Panc1 (cell line): ENCODE data around the gene CORO2B. TPM values are rescaled to one million over a fixed set of nuclear protein-coding genes. Genes with fewer than 3 reads are reported as not detected.

Experiments
- ATAC-seq: fragments of 200-7000 bp; cut with Tn5 transposase; 2 replicates; pipeline ENCODE4 v1.9.1; 2020; ENCODE audit warnings: mild to moderate bottlenecking, moderate library complexity
- BruUV-seq: library from RNA; stranded (reverse); fragments of 400-500 nt; replicated peaks from 2 replicates; lab custom pipeline; 2021; lab: Mats Ljungman, UMichigan
- CTCF ChIA-PET: fragments of 300-600 bp; sonication (Branson Sonifier 250); formaldehyde crosslinking; loops from one replicate; lab custom pipeline; 2022; ENCODE audit warnings: antibody characterized with exemption; lab: Charles Lee
- POLR2A ChIA-PET: fragments of 300-600 bp; sonication (Branson Sonifier 250); formaldehyde crosslinking; loops from one replicate; lab custom pipeline; 2022; ENCODE audit warnings: antibody characterized with exemption; lab: Charles Lee
- DNase-seq: peaks from one replicate; pipeline ENCODE4 v3.0.0-alpha.2; 2010; ENCODE audit warnings: low read depth, low spot score
- H3K27ac ChIP-seq: 2 replicates; pipeline ENCODE4 v1.5.1; 2011; ENCODE audit warnings: mild to moderate bottlenecking, low read length, inconsistent platforms
- H3K27me3 ChIP-seq: fragments of 200-500 bp; sonication (Bioruptor generic); 2 replicates; pipeline ENCODE4 v1.6.0; 2014; ENCODE audit warnings: low read length, inconsistent platforms; ENCODE audit not compliant: control insufficient read depth, insufficient read depth
- H3K36me3 ChIP-seq: fragments of 200-500 bp; sonication (Bioruptor generic); 2 replicates; pipeline ENCODE4 v1.5.1; 2014; ENCODE audit warnings: inconsistent platforms, mild to moderate bottlenecking, low read length, moderate library complexity; ENCODE audit not compliant: control insufficient read depth, insufficient read depth
- H3K4me1 ChIP-seq: 2 replicates; pipeline ENCODE4 v1.5.1; 2011; ENCODE audit warnings: inconsistent platforms, mild to moderate bottlenecking, low read length, moderate library complexity; ENCODE audit not compliant: control insufficient read depth, insufficient read depth
- H3K4me3 ChIP-seq, 2 experiments: 2 replicates each; pipeline ENCODE4 v1.5.1; 2011 to 2012; ENCODE audit warnings: low read depth in 2 of 2, low read length in 2 of 2, mild to moderate bottlenecking in 2 of 2, inconsistent platforms in 1 of 2, moderate library complexity in 1 of 2
- H3K9me3 ChIP-seq: fragments of 200-500 bp; sonication (Bioruptor generic); 2 replicates; pipeline ENCODE4 v1.5.1; 2014; ENCODE audit warnings: low read depth, mild to moderate bottlenecking, inconsistent platforms, low read length, moderate library complexity; ENCODE audit not compliant: control insufficient read depth, insufficient read depth
- POLR2AphosphoS5 ChIP-seq: IDR thresholded peaks from 2 replicates; pipeline ENCODE4 v1.6.1; 2012; ENCODE audit warnings: mild to moderate bottlenecking, low read depth, low read length, moderate library complexity
- SIN3A ChIP-seq: IDR thresholded peaks from 2 replicates; pipeline ENCODE4 v1.6.1; 2012; ENCODE audit warnings: low read depth, mild to moderate bottlenecking, low read length, moderate library complexity, borderline replicate concordance; ENCODE audit not compliant: insufficient read depth
- TCF7L2 ChIP-seq: IDR thresholded peaks from 2 replicates; pipeline ENCODE4 v1.6.1; 2011; ENCODE audit warnings: mild to moderate bottlenecking, low read depth, low read length, inconsistent platforms
- in situ Hi-C: cut with HindIII; loops from 2 replicates; pipeline ENCODE4 v1.10.0; 2016; ENCODE audit warnings: low sequenced_read_pairs, low pct_unique_long_range_greater_than_20kb
- intact Hi-C: fragments of 100-400 bp; cut with micrococcal nuclease; formaldehyde crosslinking; loops from one replicate; pipeline ENCODE4 v1.10.0; 2022; ENCODE audit not compliant: unreplicated experiment
- total RNA-seq: library from RNA; stranded (reverse); gene quantifications from one replicate; pipeline ENCODE4 v1.2.1, GENCODE V29; 2021; ENCODE audit not compliant: unreplicated experiment
- TF ChIP-seq, protein P1 (sequence below), 2 experiments: IDR thresholded peaks; 2 replicates each; pipeline ENCODE4 v1.6.1; 2011 to 2012; ENCODE audit warnings: low read depth in 2 of 2, control low read depth in 1 of 2, low read length in 1 of 2, mild to moderate bottlenecking in 1 of 2, moderate library complexity in 1 of 2; ENCODE audit not compliant: insufficient read depth in 1 of 2
- TF ChIP-seq, protein P2 (sequence below): fragments of 450-650 bp; IDR thresholded peaks from 2 replicates; pipeline ENCODE4 v1.5.1; 2017; ENCODE audit warnings: mild to moderate bottlenecking

The CORO2B gene
- total RNA-seq, 1 experiment from 2014 or later, result 0.36 TPM

DNA sequence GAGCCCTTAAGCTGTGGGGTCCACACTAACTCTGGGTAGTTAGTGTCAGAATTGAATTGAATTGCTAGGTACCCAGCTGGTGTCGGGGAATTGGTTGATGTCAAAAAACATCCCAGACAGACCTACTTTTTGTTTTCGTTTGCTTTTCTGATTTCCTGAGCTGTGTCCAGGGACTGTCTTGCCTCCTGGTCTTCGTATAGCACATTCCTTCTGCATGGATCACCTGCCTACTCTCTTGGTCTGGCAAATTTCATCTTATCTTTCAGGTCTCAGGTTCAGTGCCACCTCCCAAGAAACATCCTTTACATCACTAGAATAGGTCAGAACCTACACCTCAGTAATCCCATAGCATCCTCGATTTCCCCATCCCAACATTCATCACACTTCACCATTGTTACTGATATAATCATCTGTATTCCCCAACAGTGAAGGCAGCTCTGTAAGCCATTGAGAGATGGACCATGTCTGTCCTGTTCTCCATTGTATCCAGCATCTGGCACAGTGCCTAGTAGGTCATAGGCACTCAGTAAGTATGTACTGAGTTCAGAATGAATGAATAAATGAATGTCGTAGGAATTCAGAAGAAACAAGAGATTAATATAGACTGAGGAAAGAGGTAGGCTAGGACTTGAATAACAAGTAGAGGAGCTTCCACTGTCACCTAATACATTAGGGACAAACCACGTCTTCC lies 160.7 kb downstream of the CORO2B start:
- ATAC-seq, result no peak
- H3K27me3 ChIP-seq, result no peaks in the 10 kb centered on the region
- DNase-seq, result no peak
- POLR2A ChIA-PET, result no interaction called here
- in situ Hi-C loops (no loop called here), intact Hi-C loops (no loop called here)
- no peaks in the 10 kb centered on the region for H3K4me1 ChIP-seq
- BruUV-seq, result no TSS peak
- H3K36me3 ChIP-seq, result no peaks in the 10 kb centered on the region
- CTCF ChIA-PET, result interaction anchor here (0.5 kb wide), 1 partner anchor 137 kb away, joined by 6 read pairs; no protein-coding TSS in a partner anchor
- TF ChIP-seq, protein P1, sequence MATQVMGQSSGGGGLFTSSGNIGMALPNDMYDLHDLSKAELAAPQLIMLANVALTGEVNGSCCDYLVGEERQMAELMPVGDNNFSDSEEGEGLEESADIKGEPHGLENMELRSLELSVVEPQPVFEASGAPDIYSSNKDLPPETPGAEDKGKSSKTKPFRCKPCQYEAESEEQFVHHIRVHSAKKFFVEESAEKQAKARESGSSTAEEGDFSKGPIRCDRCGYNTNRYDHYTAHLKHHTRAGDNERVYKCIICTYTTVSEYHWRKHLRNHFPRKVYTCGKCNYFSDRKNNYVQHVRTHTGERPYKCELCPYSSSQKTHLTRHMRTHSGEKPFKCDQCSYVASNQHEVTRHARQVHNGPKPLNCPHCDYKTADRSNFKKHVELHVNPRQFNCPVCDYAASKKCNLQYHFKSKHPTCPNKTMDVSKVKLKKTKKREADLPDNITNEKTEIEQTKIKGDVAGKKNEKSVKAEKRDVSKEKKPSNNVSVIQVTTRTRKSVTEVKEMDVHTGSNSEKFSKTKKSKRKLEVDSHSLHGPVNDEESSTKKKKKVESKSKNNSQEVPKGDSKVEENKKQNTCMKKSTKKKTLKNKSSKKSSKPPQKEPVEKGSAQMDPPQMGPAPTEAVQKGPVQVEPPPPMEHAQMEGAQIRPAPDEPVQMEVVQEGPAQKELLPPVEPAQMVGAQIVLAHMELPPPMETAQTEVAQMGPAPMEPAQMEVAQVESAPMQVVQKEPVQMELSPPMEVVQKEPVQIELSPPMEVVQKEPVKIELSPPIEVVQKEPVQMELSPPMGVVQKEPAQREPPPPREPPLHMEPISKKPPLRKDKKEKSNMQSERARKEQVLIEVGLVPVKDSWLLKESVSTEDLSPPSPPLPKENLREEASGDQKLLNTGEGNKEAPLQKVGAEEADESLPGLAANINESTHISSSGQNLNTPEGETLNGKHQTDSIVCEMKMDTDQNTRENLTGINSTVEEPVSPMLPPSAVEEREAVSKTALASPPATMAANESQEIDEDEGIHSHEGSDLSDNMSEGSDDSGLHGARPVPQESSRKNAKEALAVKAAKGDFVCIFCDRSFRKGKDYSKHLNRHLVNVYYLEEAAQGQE (IDR thresholded peaks at IDR 0.05; ENCODE audit: insufficient read depth in 1 of 2, low read depth in 2 of 2, low read length in 1 of 2), result no peak
- TF ChIP-seq POLR2AphosphoS5 (no peak), SIN3A (no peak), TCF7L2 (no peak)
- TF ChIP-seq, protein P2, sequence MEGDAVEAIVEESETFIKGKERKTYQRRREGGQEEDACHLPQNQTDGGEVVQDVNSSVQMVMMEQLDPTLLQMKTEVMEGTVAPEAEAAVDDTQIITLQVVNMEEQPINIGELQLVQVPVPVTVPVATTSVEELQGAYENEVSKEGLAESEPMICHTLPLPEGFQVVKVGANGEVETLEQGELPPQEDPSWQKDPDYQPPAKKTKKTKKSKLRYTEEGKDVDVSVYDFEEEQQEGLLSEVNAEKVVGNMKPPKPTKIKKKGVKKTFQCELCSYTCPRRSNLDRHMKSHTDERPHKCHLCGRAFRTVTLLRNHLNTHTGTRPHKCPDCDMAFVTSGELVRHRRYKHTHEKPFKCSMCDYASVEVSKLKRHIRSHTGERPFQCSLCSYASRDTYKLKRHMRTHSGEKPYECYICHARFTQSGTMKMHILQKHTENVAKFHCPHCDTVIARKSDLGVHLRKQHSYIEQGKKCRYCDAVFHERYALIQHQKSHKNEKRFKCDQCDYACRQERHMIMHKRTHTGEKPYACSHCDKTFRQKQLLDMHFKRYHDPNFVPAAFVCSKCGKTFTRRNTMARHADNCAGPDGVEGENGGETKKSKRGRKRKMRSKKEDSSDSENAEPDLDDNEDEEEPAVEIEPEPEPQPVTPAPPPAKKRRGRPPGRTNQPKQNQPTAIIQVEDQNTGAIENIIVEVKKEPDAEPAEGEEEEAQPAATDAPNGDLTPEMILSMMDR, result no peak
- H3K9me3 ChIP-seq, result no peaks in the 10 kb centered on the region
- H3K4me3 ChIP-seq, result no peak overlapping the region
- no peak overlapping the region for H3K27ac ChIP-seq

DNA sequence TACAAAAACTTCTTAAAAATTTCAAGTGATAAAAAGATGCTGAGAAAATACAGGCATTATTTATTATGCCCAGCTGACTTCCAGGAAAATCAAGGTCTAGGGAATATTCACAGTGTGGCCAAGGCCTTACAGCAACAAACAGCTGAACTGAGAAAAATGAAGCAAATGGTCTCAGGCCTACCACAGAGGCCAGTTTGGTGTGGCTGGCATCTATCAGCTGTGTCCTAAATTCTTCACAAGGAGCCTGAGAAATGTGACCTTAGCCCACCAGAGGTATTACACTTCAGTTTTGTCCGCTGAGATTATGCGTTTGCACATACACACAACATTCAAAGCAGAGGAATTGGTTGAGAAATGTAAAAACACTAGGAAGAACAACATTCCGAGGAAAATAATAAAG lies 164.5 kb downstream of the CORO2B start:
- in situ Hi-C loops, result no loop called here
- intact Hi-C loops, result no loop called here
- Histone ChIP-seq H3K36me3 (no peaks in the 10 kb centered on the region), H3K27ac (no peak overlapping the region), H3K4me1 (no peaks in the 10 kb centered on the region), H3K4me3 (no peak overlapping the region), H3K27me3 (no peaks in the 10 kb centered on the region), H3K9me3 (no peaks in the 10 kb centered on the region)
- ChIA-PET CTCF (no interaction called here), POLR2A (no interaction called here)
- no peak for ATAC-seq
- BruUV-seq, result no TSS peak
- TF ChIP-seq, protein P2, result no peak
- TF ChIP-seq POLR2AphosphoS5 (no peak), SIN3A (no peak), TCF7L2 (no peak)
- TF ChIP-seq, protein P1 (IDR thresholded peaks at IDR 0.05; ENCODE audit: insufficient read depth in 1 of 2, low read depth in 2 of 2, low read length in 1 of 2), result no peak
- DNase-seq, result no peak
